Activated gamma-delta T cell (primary cell): ENCODE results near the gene GPRC5C.

Source experiments
- DNase-seq: peaks from one replicate; lab custom pipeline; 2025; lab: John Stamatoyannopoulos, UW

GPRC5C gene

DNA sequence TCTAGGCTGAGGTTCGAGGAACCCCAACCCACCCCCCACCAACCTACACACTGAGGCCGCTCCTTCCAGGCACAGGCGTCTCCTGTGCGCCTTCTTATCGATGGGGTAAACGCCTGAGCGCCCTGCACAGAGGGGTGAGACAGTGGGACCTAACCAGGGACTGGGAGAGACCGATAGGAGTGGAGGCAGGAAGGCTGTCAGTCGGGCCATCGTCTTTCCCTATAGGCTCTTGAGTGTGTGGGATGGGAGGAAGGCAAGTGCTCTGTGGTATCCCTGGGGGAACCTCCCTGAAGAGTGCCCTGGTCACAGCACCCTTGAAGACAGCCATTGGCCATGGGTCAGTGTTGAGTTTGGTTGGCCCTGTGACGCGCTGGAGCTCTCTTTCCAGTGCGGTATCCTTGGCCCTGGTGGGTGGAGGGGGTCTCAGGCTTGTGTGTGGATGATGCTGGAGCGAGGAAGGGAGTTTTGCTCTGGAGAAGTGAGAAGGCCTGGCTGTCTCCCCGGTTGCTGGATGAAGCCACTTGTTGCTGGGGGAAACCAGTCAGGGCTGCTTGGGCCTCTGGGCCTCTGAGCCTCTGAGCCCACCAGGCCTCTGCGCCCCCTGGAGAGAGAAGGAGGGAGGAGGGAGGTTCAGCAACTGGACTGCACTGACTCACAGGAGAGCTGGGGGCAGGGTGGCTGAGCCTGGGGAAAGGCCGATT is 1.7 kb downstream of the GPRC5C start:
- DNase-seq, result no peak

DNA sequence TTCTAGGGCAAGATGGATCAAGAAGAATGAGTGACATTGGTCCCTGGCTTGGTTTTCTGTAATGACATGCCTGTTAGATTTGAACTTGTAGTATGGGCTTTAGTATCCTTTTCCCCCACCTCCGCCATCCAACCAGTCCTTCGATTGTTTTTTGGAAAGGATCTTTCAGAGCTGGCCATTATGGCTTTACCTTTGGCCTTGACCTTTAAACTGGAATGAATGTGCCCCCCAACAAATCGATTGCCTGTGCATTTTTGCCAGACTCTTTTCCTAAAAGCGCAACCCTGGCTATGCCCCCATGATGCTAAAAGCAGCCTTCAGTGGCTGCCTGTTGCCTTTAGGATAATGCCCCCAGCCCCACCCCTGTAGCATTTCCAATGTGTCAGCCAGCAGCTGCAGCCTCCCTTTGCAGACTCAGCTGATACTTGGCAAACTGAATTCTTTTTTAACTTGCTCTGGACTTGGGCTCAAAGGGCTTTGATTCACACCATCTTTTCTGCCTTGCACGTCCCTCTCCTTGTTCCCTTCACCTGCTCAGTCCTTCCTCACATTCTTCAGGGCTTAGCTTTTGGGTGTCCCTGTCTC is 4.0 kb downstream of the GPRC5C start:
- no peak for DNase-seq

DNA sequence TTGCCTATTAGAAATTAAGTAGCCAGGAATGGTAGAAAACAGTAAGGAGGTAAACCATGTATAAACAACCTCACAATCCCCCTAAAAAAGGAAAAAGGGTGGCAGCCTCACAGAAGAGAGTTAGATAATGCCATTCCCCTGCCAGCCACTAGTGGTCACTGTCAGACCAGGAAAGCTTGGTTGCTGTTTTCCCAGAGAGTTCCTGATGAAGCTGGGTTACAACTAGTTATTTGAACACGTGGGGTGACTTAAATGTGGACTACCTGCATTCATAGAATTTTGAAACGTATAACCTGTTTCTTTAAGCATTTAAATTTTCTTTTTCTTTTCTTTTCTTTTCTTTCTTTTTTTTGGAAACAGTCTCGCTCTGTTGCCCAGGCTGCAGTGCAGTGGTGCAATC is 5.8 kb downstream of the GPRC5C start:
- no peak for DNase-seq

DNA sequence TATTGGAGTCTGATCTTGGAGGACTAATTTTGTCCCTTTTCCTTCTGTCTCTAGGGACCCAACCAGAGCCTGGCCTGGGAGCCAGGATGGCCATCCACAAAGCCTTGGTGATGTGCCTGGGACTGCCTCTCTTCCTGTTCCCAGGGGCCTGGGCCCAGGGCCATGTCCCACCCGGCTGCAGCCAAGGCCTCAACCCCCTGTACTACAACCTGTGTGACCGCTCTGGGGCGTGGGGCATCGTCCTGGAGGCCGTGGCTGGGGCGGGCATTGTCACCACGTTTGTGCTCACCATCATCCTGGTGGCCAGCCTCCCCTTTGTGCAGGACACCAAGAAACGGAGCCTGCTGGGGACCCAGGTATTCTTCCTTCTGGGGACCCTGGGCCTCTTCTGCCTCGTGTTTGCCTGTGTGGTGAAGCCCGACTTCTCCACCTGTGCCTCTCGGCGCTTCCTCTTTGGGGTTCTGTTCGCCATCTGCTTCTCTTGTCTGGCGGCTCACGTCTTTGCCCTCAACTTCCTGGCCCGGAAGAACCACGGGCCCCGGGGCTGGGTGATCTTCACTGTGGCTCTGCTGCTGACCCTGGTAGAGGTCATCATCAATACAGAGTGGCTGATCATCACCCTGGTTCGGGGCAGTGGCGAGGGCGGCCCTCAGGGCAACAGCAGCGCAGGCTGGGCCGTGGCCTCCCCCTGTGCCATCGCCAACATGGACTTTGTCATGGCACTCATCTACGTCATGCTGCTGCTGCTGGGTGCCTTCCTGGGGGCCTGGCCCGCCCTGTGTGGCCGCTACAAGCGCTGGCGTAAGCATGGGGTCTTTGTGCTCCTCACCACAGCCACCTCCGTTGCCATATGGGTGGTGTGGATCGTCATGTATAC is 8.0 kb downstream of the GPRC5C start:
- no peak for DNase-seq

DNA sequence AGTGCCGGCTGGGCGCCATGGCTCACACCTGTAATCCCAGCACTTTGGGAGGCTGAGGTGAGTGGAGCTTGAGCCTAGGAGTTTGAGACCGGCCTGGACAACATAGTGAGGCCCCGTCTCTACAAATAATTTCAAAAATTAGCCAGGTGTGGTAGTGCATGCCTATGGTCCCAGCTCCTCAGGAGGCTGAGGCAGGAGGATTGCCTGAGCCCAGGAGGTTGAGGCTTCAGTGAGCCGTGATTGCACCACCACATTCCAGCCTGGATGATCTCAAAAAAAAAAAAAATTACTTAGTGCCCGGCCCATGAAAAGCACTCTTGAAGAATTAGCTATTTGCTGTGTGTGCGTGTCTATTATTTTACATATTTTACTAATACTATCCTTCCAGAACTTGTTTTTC is 9.6 kb downstream of the GPRC5C start:
- no peak for DNase-seq

DNA sequence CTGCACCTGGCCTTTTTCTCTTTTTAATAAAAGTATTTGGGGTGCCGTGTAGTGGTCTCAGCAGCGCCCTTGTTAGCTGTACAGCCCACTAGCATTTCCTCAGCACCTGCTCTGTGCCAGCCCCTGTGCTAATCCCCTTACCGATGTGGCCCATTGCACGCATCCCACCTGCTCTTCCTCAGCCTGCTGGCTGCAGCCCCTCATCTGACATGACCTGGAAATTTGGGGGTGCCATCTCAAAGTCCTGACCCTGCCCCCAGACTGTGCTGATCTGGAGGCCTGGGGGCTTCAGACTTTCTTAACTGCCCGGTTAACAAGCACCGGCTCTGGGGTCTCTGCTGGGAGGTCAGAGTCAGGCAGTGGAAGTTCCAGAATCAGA is 10.4 kb downstream of the GPRC5C start:
- DNase-seq, result no peak

DNA sequence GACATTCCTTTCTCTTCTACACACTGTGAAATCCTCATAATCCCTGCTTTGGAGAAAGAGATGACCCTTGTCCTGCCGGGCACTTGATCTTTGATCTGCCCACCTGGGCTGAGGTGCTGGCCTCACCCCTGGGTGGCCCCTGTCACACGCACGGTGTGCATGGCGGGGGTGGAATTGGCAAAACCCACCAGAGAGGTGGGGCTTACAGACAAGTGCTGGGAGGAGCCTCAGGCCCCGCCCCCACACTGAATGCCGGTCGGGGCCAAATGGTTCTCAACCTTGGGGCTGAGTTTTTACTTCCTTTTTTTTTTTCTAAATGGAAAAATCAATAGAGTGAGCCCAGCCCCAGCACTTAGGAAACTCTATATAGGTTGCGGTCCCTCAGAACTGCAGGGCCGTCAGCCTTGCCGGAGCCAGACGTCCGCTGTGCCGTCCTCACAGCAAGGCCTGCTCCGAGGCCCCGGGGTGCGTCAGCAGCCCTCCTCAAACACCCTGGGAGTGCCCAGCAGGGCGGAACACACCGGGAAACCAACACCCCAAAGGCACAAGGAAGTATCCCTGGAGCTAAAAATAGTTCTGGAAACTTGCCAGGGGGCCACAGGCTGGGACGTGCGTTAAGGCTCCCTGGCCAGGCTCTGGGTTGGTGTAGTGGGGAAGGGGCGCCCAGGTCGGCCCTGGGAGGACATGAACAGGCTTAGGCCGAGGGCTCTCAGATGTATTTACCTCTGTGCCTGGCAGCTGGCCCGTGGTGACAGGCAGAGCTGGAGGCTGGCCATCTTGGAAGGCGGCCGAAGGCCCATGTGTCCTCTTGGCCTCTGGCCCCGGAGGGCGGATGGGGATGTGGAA is 11.0 kb downstream of the GPRC5C start:
- DNase-seq, result no peak

DNA sequence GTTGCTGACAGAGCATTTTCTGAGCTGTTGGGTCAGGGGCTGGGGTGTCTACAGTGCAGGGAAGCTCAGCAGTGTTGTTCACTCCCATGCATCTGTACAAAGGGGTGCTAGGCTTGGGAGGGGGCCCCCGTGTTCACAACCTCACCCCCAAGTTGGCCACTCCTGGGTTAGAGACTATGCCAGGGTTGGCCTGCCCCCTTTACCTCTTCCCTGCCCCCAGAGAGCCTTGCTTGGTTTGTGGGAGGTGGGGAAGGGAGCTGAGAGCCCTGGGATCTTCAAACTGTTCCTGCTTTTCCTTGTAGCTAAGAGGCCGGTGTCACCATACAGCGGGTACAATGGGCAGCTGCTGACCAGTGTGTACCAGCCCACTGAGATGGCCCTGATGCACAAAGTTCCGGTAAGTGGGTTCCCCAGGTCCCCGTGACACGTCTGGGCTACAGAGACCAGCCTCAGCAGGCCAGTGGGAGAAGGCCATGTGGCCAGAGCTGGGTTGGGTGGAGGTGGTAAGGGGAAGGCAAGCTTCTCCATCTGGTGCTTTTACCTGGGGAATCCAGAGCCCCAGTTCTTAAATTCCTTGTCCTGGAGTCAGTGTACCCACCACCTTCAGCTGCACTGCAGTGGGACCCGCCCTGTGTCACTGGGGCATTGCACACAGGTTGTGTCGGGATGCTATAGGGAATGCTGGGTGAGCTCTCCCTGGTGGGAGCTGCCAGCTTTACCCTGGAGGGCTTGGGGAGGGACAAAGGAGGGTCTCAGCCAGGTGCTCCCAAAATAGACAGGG is 11.8 kb downstream of the GPRC5C start:
- DNase-seq, result no peak

DNA sequence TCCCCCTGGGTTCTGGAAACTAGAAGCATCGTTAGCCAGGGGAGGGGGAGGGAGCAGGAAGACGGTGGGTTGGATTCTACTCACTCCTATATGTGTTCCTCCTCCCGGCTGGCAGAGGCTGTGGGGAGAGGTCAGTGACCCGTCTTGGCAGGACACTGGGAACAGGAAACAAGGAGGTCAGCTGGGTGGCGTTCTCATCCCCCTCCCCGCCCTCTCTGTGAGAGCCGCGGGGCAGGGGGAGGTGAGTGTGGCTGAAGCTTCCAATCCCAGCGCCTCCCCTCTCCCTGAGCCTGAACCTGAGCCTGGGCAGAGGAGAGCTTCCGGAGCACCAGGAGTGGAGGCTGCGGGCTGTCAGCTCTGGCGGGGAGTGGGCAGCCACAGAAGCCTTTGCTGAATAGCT is 12.5 kb downstream of the GPRC5C start:
- no peak for DNase-seq

DNA sequence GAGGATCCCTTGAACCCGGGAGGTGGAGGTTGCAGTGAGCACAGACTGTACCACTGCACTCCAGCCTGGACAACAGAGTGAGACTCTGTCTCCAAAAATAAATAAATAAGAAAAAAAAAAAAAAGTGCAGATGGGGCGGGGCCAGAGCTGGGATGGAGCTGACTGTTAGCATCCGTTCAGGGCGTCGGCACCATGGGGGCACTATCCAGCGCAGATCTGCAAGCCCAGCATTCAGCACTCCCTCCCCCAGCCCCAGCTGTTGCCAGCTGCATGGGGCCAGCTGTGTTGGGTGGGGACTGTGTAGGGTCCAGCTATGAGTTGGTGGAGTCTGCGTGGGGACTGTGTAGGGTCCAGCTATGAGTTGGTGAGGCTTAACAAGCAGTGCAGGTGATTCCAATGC is 13.3 kb downstream of the GPRC5C start:
- no peak for DNase-seq

DNA sequence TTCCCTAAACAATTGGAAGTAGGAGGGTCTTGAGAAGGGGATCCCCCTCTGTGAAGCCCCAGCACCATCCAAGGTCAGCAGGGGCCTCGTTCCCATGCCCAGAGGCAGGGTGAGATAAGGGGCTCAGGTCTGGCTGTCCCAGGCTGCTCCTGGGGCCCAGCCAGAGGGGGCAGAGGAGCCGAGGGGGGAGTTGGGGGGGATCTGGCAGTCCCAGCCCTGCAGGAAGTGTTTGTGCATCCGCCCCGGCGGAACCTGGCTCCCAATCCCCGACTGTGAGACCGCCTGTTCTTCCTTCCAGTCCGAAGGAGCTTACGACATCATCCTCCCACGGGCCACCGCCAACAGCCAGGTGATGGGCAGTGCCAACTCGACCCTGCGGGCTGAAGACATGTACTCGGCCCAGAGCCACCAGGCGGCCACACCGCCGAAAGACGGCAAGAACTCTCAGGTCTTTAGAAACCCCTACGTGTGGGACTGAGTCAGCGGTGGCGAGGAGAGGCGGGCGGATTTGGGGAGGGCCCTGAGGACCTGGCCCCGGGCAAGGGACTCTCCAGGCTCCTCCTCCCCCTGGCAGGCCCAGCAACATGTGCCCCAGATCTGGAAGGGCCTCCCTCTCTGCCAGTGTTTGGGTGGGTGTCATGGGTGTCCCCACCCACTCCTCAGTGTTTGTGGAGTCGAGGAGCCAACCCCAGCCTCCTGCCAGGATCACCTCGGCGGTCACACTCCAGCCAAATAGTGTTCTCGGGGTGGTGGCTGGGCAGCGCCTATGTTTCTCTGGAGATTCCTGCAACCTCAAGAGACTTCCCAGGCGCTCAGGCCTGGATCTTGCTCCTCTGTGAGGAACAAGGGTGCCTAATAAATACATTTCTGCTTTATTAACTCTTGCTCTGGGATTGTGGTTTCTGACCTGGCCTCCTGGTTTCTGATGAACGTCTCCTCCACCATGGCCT is 14.9 kb downstream of the GPRC5C start:
- DNase-seq, result no peak

DNA sequence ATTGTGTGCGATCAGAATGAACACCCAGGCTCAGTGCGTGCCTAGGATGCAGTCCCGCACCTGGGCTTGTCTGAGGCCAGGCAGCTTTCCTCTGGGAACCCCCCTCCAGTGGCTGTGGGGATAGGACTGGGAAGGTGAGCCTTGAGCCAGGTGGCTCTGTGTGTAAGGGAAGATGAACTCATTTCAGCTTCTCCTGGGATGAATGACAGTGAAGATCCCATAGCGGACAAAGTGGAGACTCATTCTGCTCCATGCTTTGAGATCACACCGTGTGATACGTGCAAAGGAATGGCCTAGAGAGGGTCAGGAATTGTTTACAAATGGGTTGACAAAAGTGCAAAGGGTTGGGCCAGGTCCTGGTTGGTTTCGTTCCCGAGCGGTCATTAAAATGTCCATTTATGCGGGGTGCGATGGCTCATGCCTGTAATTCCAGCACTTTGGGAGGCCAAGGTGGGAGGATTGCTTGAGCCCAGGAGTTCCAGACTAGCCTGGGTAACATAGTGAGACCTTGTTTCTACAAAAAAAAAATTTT is 15.8 kb downstream of the GPRC5C start:
- DNase-seq, result no peak

DNA sequence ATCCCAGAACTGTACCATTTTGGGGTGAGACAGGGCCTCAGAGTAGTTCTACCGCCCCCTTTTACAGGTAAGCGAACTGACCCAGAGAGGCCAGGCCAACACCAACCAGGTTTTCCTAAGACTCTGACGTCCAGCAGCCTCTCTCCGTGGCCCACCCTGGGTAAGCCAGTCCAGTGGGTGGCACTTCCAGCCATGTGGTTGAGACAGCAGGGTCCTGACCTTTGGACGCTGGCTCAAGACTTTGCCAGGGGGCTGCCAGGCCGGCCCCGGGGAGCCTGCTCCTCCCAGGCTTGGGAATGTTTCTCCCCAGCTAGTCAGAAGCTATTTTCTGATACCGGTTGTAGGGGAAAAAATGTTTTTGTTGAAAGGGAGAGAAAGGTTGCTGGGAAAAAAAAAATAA is 16.9 kb downstream of the GPRC5C start:
- DNase-seq, result no peak

DNA sequence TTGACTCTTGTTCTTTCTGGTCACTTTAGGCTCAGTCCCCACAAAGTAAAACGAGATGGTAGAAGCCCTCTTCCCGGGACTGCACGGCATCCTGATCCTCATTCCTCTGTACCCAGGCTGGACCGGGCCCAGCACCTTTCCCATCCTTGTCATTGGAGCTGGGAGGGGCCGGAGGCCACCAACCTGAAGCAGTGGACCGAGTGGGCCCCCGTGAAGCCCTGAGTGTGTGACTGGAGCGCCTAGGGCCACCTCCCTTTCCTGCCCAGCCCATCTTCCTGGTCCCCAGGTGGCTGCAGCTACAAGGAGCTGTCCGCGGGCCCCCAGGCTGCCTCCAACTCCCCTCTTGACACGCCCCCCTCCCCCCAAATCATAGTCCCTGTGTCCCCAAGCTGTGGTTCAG is 17.4 kb downstream of the GPRC5C start:
- no peak for DNase-seq

DNA sequence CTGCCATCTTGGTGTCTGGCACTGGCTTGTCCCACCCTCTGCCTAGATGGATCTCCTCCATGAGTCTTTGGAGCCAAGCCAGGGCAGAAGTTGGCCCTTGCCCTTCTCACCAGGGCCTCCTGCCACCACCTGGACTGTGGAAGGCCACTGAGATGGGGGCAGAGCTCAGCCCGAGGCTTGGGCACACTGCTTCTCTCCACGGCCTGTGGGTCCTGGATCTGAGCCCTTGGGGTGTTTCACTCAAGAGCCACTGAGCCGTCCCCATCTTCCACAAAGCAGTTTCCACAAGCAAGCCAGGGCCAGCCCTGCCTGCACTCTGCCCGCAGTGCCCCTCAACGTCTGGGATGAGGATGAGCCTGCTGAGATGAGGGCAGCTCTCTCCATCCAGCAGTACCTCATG is 17.9 kb downstream of the GPRC5C start:
- no peak for DNase-seq

DNA sequence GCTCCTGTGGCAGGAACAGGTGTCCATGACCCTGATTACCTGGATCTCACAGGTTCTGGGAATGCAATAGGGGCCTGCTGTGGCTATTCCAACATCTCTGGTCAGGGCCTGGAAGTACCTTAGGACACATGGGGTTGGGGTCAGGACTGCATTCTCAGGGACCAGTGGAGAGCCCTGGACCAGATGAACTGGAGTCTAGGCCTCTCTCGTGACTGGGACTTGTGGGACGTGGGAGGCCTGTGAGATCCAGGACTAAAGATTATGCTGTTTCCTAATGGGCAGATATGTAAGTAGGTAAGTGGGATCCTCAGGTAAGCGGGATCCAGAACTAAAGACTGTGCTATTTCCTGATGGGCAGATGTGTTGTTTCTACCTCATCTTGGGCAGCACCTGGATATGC is 18.3 kb downstream of the GPRC5C start:
- DNase-seq, result no peak

DNA sequence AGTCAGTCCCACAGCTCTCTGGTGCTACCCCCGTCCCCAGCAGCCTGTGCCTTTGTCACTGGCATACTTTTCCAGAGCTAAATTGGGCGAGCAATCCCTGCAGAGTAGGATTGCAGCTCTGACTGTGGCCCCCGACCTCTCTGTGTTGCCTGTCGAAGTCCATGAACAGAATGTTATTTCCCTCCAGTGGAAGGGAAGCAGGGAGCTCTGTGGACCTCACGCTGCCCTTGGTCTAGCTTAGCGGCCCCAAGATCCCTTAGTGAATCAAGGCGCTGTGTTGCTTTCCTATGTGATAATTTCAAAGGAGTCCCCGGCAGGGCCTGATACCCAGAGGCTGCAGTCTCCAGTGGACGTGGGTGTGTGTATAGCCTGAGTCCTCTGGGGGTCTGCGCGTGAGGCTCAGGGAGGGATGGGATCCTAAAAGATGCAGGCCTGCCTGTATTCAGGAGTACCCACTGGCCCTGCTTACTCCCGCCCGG is 19.1 kb downstream of the GPRC5C start:
- DNase-seq, result no peak

DNA sequence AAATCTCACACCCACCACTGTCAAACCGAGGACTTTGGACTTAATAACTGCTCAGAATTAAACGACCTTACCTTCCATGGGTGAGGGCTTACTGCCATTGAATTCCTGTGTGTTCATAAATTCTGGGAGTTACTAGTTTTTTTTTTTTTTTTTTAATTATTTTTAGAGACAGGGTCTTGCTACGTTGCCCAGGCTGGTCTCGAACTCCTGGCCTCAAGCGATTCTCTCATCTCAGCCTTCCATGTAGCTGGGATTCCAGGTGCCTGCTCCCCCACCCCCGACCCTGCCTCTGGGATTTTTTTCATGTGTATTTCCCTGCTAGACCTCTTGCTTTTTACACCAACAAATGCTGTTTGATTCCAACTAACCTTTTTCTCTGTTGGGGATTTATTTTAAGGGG is 19.7 kb downstream of the GPRC5C start:
- no peak for DNase-seq

DNA sequence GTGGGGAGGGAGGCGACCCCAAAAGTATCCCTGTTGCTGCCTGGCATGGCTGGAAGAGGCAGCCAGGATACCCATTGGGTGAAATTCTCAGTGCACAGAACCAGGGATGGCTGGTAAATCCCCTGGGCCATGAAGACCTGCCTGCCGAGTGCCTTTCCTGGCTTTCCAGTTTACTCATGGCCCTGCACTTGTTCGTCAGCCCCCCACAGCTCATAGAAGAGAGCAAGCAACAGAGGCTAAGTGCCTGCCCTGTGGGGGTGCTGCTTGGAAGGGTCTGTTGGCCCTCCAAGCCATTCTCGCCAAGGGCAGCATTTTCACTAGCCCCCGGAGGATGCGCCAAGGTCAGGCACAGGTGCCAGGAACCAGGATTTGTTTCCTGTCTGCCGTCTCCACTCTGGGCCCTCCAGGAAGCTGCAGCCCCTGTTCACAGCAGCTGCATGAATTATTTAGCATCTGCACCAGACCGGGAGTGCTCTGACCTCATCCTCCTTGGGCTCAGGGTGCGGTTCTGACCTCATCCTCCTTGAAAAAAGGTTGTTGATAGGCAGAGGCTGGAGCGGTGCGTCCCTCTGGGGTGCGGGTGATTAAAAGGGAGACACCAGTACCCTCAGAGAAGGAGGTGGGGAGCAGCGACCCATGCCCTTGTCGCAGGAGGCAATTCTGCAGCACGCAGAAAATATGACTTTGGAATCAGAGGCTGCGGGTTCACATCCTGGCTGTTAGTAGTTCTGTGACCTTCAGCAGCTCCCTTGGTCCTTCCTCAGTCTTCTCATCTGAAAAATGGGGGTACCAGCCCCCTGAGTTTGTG is 20.3 kb downstream of the GPRC5C start:
- DNase-seq, result no peak
